GM12878 (cell line): ENCODE results near the gene MAFG.

ENCODE experiments used
- POLR2A ChIP-seq: IDR thresholded peaks from 2 replicates; pipeline ENCODE4 v1.6.1; 2011; ENCODE audit warnings: low read depth, mild to moderate bottlenecking, low read length
- POLR2AphosphoS5 ChIP-seq: IDR thresholded peaks from 2 replicates; pipeline ENCODE4 v1.6.1; 2011; ENCODE audit warnings: mild to moderate bottlenecking, low read length, inconsistent platforms
- RBBP5 ChIP-seq: fragments of 200-600 bp; sonication (generic); conservative IDR thresholded peaks from 2 replicates; pipeline ENCODE4 v1.6.1; 2016
- RFX5 ChIP-seq: IDR thresholded peaks from 2 replicates; pipeline ENCODE4 v1.6.1; 2011; ENCODE audit warnings: low read depth, low read length, improper control_type of control experiment

- TF ChIP-seq RFX5 (no peak), RBBP5 (no peak), POLR2AphosphoS5 (no peak), POLR2A (no peak)
These were observed 39.2 kb downstream of the MAFG start for GRCh38 chr17:81888105-81888987.
